ENCODE data around the gene GJA3. TPM values are rescaled to one million over a fixed set of nuclear protein-coding genes. Genes with fewer than 3 reads are reported as not detected.

Gene GJA3
- total RNA-seq, 2 experiments from 2014 or later, result not detected

DNA sequence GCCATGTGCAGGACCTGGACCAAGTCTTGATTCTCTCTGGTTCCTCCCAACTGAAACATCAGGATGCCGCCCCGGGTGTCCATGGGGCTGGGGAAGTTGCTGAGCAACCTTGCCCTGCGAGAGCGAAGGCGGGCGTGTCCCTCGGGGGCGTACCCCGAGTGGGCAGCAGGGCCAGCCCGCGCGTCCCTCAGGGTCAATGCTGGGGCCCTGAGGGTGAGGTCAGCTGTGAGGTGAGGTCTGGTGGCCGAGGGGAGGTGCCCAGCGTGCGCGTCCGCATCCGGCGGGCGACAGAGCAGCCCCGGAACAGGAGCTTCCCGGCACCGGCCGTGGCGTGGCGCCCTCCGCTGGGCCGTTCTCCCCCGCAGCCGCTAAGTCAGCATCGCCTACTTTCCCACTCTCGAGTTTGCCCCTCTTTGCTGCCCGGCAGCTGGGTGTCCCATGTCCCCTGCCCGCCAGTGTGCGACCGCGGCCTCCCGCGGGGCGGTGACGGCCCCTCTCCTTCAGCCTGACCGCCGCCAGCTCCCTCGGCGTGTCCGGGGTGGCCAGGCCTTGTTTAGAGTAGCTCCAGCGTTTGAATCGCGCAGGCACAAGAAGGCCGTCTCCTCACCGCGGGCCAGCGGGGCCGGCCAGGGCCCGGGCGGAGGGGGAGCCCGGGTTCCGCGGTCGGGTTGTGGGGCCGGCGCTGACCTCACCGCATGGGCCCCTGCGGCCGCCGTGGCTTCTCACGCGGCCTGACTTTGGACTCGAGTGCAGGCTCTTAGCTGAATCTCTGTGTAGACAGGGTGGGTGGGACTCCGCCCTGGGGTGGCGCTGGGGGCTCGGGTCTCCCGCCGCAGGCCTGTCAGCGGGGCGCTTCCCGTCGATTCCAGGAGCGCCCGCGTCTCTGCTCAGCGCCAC, 33.0 kb downstream of the GJA3 start:
- H3K27ac ChIP-seq (ENCODE audit: low read depth, low read length, poor library complexity, severe bottlenecking), result no peak overlapping the region
- no peaks in the 10 kb centered on the region for H3K4me1 ChIP-seq (ENCODE audit: insufficient read depth, low read length, poor library complexity, severe bottlenecking)
- no peaks in the 10 kb centered on the region for H3K9me3 ChIP-seq (ENCODE audit: low read length)
- H2AFZ ChIP-seq (ENCODE audit: low read length), result no peak overlapping the region
- POLR2A ChIA-PET, result interaction anchor here (0.6 kb wide), 1 partner anchor 11 kb away, joined by 3 read pairs; no protein-coding TSS in a partner anchor
- H3K36me3 ChIP-seq (ENCODE audit: insufficient read depth, low read length), result no peaks in the 10 kb centered on the region
- CTCF ChIA-PET (ENCODE audit: unreplicated experiment), result interaction anchor here (0.6 kb wide), 1 partner anchor 45 kb away, joined by 3 read pairs; no protein-coding TSS in a partner anchor
- TF ChIP-seq, protein P1, sequence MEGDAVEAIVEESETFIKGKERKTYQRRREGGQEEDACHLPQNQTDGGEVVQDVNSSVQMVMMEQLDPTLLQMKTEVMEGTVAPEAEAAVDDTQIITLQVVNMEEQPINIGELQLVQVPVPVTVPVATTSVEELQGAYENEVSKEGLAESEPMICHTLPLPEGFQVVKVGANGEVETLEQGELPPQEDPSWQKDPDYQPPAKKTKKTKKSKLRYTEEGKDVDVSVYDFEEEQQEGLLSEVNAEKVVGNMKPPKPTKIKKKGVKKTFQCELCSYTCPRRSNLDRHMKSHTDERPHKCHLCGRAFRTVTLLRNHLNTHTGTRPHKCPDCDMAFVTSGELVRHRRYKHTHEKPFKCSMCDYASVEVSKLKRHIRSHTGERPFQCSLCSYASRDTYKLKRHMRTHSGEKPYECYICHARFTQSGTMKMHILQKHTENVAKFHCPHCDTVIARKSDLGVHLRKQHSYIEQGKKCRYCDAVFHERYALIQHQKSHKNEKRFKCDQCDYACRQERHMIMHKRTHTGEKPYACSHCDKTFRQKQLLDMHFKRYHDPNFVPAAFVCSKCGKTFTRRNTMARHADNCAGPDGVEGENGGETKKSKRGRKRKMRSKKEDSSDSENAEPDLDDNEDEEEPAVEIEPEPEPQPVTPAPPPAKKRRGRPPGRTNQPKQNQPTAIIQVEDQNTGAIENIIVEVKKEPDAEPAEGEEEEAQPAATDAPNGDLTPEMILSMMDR (conservative IDR thresholded peaks at IDR 0.05; ENCODE audit: low read length), result no peak
- TF ChIP-seq EZH2phosphoT487 (IDR thresholded peaks at IDR 0.05; ENCODE audit: borderline replicate concordance, low read depth, low read length), result no peak
- DNase-seq (ENCODE audit: low spot score), result no peak
- no peak overlapping the region for H3K4me3 ChIP-seq (ENCODE audit: low read depth, low read length, poor library complexity, severe bottlenecking)
- H4K20me1 ChIP-seq (ENCODE audit: insufficient read depth, low read length), result no peaks in the 10 kb centered on the region
- H3K9me2 ChIP-seq (ENCODE audit: insufficient read depth, low read length), result no peaks in the 10 kb centered on the region
- peak overlapping the region; percentile 16; the same call in 1 of the 2 replicates for H3K4me2 ChIP-seq (ENCODE audit: low read length)
- H3K79me2 ChIP-seq (ENCODE audit: insufficient read depth, low read depth, low read length), result no peaks in the 10 kb centered on the region
- intact Hi-C loops (cut with micrococcal nuclease; ENCODE audit: unreplicated experiment), result no loop called here
- BruUV-seq (replicated peaks), result no TSS peak

DNA sequence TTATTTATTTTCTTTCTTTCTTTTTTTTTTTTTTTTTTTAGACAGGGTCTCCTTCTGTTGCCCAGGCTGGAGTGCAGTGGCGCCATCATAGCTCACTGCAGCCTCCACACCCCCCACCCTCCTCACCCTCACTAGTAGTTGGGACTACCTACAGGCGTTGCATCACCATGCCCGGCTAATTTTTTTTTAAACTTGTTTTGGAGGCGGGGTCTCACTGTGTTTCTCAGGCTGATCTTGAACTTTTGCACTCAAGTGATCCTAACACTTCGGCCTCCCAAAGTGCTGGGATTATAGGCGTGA, 33.6 kb downstream of the GJA3 start:
- no peaks in the 10 kb centered on the region for H3K4me1 ChIP-seq (ENCODE audit: insufficient read depth, low read length, poor library complexity, severe bottlenecking)
- no peak overlapping the region for H3K4me3 ChIP-seq (ENCODE audit: low read depth, low read length, poor library complexity, severe bottlenecking)
- H3K79me2 ChIP-seq (ENCODE audit: insufficient read depth, low read depth, low read length), result no peaks in the 10 kb centered on the region
- ChIA-PET POLR2A (interaction anchor here (0.6 kb wide), 1 partner anchor 10 kb away, joined by 3 read pairs; no protein-coding TSS in a partner anchor), CTCF (ENCODE audit: unreplicated experiment) (interaction anchor here (0.6 kb wide), 1 partner anchor 45 kb away, joined by 3 read pairs; no protein-coding TSS in a partner anchor)
- no peaks in the 10 kb centered on the region for H3K9me2 ChIP-seq (ENCODE audit: insufficient read depth, low read length)
- intact Hi-C loops (cut with micrococcal nuclease; ENCODE audit: unreplicated experiment), result no loop called here
- H2AFZ ChIP-seq (ENCODE audit: low read length), result no peak overlapping the region
- no peak overlapping the region for H3K27ac ChIP-seq (ENCODE audit: low read depth, low read length, poor library complexity, severe bottlenecking)
- H3K36me3 ChIP-seq (ENCODE audit: insufficient read depth, low read length), result no peaks in the 10 kb centered on the region
- no TSS peak for BruUV-seq (replicated peaks)
- H3K9me3 ChIP-seq (ENCODE audit: low read length), result no peaks in the 10 kb centered on the region
- DNase-seq (ENCODE audit: low spot score), result no peak
- no peak for TF ChIP-seq EZH2phosphoT487 (IDR thresholded peaks at IDR 0.05; ENCODE audit: borderline replicate concordance, low read depth, low read length)
- TF ChIP-seq, protein P1 (conservative IDR thresholded peaks at IDR 0.05; ENCODE audit: low read length), result no peak
- H3K4me2 ChIP-seq (ENCODE audit: low read length), result peak overlapping the region; percentile 16; the same call in 1 of the 2 replicates
- H4K20me1 ChIP-seq (ENCODE audit: insufficient read depth, low read length), result no peaks in the 10 kb centered on the region
